Heart left ventricle (tissue), 13 donors: ENCODE measurements around the gene CDC42SE2.

Experiments used
- POLR2A ChIP-seq, 2 donors: fragments of 450-650 bp; IDR thresholded peaks; one replicate each; pipeline ENCODE4 v1.6.1; 2017; ENCODE audit warnings: antibody characterized with exemption in 2 of 2, mild to moderate bottlenecking in 2 of 2, moderate library complexity in 2 of 2
- TF ChIP-seq, protein P1 (sequence below), 12 donors: fragments of 200-600 bp; sonication (generic) in 4 of 12; IDR thresholded peaks; one replicate each; pipeline versions ENCODE4 v1.5.0 to v1.8.0; 2018 to 2022; ENCODE audit warnings: antibody characterized with exemption in 12 of 12, mild to moderate bottlenecking in 5 of 12
- donor health status: ischemic (EF 13 %, LVEDD 7.1; RV severe dilation, severe dysfunction).
- donor health status: DM: no; HTN: yes; CAD: no.
- donor health status: DM: no; HTN: no; CAD: no.
- donor health status: ischemic (EF 25% LVEDD 6.9; RV normal size, moderate dysfunction).
- donor health status: ischemic (EF 25% LVEDD 5.7; RV mildly dilated, moderate dysfunction).
- donor health status: ischemic (EF 35%, LVEDD 5.7; RV mildly dilated, moderate dysfunction).
- donor health status: nonischemic (EF 11% LVEDD 7.7; RV severe dilation, severe dysfunction).
- donor health status: DM: yes; HTN: yes; CAD: no.
- donor health status: PGD.
- donor health status: ischemic (EF 29% LVEDD 5.4; RV normal size, mild dysfunction).
- donor health status: nonischemic (EF 23%, LVEDD 6.1; RV moderate dilation, normal function).

DNA sequence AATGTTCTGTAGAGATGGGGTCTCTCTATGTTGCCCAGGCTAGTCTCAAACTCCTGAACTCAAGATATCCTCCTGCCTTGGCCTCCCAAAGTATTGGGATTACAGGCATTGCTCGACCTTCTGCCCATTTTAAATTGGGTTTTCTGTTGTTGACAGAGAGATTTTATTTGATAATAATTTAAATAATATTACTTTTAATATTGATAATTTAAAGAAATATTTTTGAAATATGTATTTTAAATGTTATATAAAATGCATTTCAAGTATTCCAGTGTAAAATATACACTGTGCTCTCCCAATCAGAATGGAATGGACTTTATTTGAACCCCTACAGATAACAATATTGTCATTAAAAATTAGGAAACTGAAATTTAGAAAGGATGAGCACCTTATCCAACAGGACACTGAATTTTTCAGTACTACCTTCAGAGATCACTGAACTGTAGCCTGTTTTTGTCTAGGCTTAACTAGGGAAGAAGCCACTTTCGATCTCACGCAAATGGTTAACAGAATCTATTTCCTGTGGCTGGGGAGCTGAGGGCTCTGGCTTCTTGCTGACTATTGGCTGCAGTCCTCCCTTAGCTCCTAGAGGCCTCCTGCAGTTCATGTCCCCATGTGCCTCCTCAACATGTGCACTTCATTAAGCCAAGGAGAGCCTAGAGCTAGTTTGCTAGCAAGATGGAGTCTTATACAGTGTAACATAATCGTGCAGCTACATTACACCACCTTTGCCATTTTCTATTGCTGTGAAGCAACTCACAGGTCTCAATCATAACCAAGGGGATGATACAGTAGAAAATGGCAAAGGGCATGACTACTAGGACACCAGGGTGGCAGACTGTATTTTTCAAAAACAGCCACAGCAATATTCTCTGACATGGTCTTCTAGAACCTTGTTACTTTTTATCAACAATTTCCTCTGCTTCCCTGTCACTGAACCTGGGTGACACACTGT is 150.0 kb downstream of the CDC42SE2 start:
- TF ChIP-seq, protein P1, sequence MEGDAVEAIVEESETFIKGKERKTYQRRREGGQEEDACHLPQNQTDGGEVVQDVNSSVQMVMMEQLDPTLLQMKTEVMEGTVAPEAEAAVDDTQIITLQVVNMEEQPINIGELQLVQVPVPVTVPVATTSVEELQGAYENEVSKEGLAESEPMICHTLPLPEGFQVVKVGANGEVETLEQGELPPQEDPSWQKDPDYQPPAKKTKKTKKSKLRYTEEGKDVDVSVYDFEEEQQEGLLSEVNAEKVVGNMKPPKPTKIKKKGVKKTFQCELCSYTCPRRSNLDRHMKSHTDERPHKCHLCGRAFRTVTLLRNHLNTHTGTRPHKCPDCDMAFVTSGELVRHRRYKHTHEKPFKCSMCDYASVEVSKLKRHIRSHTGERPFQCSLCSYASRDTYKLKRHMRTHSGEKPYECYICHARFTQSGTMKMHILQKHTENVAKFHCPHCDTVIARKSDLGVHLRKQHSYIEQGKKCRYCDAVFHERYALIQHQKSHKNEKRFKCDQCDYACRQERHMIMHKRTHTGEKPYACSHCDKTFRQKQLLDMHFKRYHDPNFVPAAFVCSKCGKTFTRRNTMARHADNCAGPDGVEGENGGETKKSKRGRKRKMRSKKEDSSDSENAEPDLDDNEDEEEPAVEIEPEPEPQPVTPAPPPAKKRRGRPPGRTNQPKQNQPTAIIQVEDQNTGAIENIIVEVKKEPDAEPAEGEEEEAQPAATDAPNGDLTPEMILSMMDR (IDR thresholded peaks at IDR 0.05): no peak
- TF ChIP-seq POLR2A (IDR thresholded peaks at IDR 0.05): no peak
